ENCODE results near the gene CBX7.
A peak's percentile ranks its signal among the peaks of the same experiment; 100 is the strongest.

CBX7 gene

DNA sequence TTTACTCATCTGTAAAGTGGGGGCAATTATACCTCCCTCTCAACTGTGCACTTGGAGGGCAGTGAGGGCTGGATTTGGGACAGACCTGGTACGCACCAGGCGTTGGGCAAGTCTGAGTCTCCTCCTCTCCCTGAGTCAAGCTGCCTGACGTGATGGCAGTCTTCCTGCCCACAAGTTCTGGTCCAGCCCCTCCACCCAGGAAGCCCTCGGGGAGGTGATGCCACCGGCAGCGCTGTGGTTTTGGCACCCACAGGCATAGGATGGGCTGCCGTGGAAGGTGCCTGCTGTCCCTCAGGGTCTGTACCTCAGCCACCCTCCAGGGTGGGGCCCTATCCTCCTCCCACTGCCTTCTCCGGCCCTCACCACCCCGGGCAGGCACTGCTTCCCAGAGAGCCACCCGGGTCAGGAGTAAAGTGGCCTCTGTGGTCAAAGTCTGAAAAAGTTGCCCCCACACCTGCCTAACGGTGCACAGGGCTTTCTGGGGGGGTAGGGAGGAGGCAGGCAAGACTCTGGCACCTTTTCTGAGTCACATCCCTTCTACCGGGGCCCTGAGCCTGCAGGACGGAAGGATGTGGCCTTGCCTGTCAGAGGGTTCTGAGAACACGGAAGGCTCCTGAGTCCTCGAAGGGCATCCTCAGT lies 61.9 kb downstream of the CBX7 start:
- peak; percentile 87 for DNase-seq

DNA sequence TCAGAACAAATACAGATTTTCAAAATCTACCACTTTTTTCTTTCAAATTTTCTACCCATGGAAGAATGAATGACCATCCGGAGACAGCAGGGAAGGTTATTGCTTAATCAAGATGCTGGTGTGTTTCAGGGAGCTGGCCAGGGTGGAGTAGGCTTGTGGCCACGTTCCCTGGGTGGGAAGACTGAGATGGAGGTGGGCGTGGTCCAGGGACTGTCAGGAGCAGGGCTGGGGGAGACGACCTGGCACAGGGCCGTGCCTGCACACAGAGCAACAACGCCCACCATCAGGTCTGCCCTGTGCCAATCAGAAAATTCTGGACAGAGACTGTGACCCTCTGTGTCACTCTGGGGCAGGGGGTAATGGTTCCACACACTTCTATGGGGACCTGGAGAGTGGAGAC lies 62.6 kb downstream of the CBX7 start:
- no peak for DNase-seq

DNA sequence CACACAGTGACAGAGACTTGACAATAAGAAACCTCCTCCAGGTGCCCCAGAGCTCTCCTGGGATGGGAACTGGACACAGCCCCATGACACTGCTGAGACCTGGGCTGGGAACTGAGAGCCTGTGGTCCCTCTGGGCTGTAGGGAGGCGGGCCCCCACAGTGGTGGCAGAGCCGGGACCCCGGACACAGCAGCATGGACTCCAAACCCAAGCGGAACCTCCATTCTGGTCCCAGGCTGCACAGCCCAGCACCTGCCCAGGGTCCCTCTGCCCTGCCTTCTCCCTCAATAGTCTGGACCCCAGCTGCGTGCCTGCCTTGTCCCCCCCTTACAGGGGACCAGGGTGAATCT lies 63.8 kb downstream of the CBX7 start:
- no peak for DNase-seq

DNA sequence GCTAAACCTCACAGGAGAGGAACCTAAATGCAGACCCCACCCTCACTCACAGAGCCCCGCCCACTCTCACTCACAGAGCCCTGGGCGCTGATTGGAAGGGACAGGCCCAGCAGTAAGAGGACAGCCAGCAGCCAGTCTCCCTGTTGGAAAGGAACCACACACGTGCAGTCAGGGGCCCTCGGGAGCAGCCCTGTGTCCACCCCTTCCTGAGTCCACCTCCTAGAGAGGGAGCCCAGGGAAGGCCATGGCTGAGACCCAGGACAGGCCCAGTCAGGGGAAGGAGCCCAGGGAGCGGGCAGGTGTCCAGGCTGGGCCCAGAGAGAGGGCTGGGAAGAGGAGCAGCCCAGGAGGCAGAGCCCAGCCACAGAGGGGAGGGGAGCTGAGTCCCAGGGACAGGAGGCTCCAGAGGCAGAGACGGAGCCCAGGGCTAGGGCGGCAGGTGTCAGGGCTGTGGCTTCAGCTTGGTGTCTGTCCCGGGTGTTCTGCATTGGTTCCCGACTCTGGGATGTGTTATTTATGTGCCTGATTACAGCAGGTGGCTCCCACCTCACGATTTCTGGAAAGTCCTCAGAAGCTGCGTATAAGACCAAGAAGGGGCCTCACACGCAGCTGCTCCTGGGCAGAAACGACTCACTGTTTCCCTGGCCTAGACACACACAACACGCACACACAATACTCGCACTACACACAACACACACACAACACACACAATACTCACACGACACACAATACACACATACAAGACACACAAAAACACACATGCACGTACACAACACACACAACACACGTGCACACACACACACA lies 64.4 kb downstream of the CBX7 start:
- DNase-seq, result no peak

DNA sequence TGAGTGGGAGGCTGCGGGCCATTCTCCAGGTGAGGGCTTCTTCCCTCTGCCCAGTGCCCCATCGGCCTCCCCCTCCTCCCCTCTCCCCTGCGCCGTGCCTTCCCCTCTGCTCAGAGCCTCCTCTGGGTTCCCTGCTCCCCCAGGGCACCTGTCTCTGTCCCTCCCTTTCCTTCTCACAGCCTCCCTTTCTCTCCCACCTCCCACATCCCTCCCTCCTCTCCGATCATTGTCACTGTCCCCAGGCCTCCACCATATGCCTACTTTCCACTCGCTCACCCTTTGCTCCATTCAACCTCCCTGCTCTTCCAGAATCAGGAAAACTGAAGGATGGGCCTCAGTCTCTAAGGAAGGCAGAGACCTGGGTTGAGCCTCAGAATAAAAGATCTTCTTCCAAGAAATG lies 65.4 kb downstream of the CBX7 start:
- no peak for DNase-seq

DNA sequence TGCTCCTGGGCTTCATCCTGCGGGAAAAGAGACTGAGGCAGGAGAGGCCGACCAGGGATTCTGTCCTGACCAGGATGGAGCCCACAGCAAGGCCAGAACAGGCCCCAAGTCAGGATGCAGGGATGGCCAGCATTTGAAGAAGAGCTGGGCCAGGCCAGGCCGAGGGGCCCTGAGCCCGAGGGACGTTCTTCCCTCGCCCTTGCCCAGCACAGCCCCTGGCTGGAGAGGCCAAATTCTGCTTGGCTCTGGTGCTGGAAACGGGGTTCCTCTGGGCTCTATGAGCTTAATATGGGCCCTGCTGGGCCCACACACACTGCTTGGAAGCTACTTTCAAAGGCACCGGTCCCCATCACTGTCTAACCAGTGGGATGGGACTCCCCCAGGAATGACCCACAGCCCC lies 67.8 kb downstream of the CBX7 start:
- DNase-seq, result no peak

DNA sequence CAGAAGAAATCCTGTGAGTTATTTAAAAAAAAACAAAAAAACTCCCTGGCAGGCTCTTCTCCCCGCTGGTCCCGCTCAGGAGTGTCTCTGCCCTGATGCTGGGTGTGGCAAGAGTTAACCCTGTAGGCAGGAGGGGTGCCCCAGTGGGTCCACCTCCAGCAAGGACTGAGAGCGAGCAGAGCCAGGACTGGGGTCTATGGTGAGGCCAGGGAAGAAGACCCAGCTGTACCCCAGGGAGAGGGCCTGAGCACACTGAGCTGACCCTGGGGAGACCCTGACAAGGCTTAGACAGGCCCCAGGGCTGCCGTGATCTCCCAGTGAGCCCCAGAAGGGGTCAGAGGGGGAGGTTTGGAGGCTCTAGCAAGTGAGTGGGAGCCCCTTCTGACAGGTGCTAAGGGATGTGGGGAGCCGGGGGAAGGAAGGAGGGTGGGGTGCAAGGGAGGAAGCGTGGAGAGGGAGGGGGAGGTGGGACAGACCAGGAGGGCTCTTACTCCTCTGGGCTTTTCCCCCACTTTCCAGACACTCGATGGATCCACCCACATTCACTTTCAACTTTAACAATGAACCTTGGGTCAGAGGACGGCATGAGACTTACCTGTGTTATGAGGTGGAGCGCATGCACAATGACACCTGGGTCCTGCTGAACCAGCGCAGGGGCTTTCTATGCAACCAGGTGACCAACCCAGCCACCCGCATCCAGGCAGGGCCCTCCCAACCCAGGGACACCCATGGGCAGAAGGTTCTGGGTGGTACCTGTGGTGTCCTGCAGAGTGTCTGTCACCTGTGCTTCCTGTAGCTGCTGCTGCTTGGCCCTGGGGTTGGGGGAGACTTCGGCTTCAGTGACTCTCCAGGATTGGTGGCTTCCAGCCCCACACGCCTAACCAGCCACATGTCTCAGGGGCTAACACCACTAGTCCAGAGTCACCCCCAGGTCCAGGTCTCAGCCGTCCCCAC lies 69.0 kb downstream of the CBX7 start:
- DNase-seq, result no peak

DNA sequence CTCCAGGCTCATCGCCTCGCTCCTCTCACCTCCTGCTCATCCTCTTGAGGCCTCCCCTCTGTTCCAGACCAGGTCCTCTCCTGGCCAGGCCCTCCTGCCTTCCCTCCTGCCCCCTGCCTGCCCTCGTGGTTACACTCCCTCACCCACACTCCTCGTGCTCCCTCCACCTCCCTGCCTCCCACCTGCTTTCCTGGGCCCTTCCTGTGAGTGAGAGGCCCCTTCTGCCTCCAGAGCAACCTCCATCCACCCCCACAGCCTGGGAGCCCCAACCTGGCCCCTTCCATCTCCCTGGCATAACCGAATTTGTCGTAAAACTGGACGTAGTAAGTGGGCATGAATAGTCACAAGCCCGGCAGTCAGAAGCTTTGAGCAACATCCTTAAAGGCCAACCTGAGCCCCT lies 70.9 kb downstream of the CBX7 start:
- no peak for DNase-seq

DNA sequence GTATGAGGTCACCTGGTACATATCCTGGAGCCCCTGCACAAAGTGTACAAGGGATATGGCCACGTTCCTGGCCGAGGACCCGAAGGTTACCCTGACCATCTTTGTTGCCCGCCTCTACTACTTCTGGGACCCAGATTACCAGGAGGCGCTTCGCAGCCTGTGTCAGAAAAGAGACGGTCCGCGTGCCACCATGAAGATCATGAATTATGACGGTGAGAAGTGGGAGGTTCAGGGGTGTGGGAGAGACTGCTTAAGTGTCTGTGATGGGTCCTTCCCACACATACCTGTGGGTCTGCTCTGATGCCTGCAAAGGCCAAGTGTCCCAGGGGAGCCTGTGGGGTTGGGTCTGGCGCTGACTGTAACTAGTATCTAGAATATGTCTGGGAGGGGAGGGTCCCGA lies 71.5 kb downstream of the CBX7 start:
- DNase-seq, result no peak
